NK-92 (cell line): ENCODE data around the gene PIGM.
"Not testable (repeated sequence)": the region's sequence is repeated elsewhere in the genome, so short reads cannot be mapped to it uniquely, and the experiment has no call there.

ENCODE experiments used
- DNase-seq: peaks from one replicate; lab custom pipeline; 2025; ENCODE audit not compliant: unreplicated experiment; lab: John Stamatoyannopoulos, UW

PIGM gene

GRCh38 chr1:160061369-160062229 lies 29.8 kb upstream of the PIGM start:
- no peak for DNase-seq

GRCh38 chr1:160058087-160058486 lies 26.3 kb upstream of the PIGM start:
- no peak for DNase-seq

GRCh38 chr1:160056648-160057169 lies 24.9 kb upstream of the PIGM start:
- no peak for DNase-seq

GRCh38 chr1:160053548-160054365 lies 22.0 kb upstream of the PIGM start:
- no peak for DNase-seq

- no peak for DNase-seq
Observed at GRCh38 chr1:160052936-160053335, 21.1 kb upstream of the PIGM start.

- no peak for DNase-seq
Observed at GRCh38 chr1:160050619-160051018, 18.8 kb upstream of the PIGM start.

- not testable (repeated sequence) for DNase-seq
Observed at GRCh38 chr1:160050182-160050581, 18.4 kb upstream of the PIGM start.

GRCh38 chr1:160049101-160049500 lies 17.3 kb upstream of the PIGM start:
- DNase-seq = no peak

GRCh38 chr1:160048335-160048734 lies 16.5 kb upstream of the PIGM start:
- no peak for DNase-seq

- no peak for DNase-seq
Observed at GRCh38 chr1:160047111-160047991, 15.6 kb upstream of the PIGM start.

GRCh38 chr1:160046494-160047110 lies 14.8 kb upstream of the PIGM start:
- DNase-seq = no peak

- no peak for DNase-seq
Observed at GRCh38 chr1:160045653-160046052, 13.9 kb upstream of the PIGM start.

GRCh38 chr1:160043543-160043942 lies 11.8 kb upstream of the PIGM start:
- DNase-seq = no peak

GRCh38 chr1:160040476-160040875 lies 8.7 kb upstream of the PIGM start:
- no peak for DNase-seq

- DNase-seq = no peak
Observed at GRCh38 chr1:160032165-160032820, 503 bp upstream of the PIGM start.

GRCh38 chr1:160030657-160031364 lies 979 bp downstream of the PIGM start:
- no peak for DNase-seq

- DNase-seq = no peak
Observed at GRCh38 chr1:160028426-160028825, 3.4 kb downstream of the PIGM start.

GRCh38 chr1:160025314-160025713 lies 6.5 kb downstream of the PIGM start:
- no peak for DNase-seq

- DNase-seq = no peak
Observed at GRCh38 chr1:160024195-160024905, 7.4 kb downstream of the PIGM start.
